HTERT RPE-1 (cell line): ENCODE measurements around the gene AHI1.
"Not testable (repeated sequence)": the region's sequence is repeated elsewhere in the genome, so short reads cannot be mapped to it uniquely, and the experiment has no call there.

Experiments
- in situ Hi-C: fragments of 300-500 bp; cut with MboI; formaldehyde crosslinking; loops from 4 replicates; pipeline ENCODE4 v1.14.3; 2020; ENCODE audit warnings: low sequenced_read_pairs

AHI1 gene

DNA sequence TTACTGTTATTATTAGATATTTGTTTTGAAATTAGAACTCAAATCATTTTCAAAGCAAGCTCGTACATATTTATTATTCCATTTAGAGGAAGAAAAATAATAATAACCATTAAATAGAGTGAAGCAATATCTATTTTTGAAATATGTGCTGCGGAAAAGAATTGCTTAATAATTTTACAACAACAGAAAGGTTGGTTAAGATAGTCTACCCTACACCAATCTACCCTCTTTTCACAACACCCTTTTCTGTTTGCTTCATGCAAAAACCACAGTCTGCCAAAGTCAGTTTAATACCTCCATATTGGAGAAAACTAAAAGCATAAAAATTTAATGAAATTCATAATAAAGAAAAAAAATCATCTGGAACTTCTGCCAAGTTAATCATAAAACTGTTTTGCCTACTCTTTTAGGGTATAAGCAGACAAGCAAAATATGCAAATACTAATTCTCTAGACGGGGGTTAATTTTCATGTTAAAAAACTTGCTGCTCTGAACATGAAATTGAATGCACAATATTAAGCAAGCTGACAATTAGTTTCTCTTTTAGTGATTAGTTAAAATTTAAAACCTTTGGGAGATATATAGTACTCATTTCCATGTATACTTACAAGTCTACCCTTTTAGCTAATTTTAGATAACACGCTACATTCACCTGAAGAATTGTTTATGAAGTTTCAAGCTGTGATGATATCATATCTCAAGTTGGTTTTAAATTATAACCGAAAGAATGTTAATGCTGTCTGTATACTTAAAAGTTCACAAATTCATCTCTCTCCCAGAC is 100.2 kb downstream of the AHI1 start:
- in situ Hi-C loops = no loop called here

DNA sequence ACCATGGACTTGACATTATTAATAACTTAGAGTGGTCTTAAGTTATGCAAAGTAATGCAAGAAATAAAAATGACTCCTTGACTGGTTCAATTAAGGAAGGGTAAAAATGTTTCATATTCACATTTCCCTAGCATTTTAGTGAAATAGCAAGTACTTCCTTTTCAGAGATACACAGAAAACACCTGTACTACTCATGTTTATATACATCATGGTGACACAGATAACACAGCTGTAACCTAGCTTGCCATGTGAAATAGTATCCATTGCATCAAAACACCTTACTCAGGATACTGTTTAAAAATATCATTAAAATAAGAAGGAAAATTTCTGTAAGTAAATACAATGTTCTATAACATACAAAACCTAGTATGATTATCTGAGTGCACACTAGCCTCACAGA is 102.4 kb downstream of the AHI1 start:
- in situ Hi-C loops = no loop called here

DNA sequence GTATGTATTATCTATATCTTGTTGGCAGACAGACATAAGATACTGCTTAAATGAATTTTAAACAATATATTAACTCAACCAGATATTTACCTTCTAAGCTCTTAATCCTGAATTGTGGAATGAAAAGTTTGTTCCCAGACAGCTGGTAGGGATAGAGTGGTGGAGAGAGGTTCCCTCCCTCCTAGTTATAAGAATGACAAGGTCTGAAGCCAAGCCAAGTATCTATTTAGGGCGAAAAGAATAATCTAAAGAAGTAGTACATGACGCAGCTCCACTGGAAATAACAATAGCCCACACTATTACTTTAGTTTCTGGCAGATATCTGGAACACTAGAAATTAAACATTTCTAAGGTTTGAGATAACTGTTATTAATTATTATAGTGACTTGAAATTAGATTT is 104.3 kb downstream of the AHI1 start:
- in situ Hi-C loops = no loop called here

DNA sequence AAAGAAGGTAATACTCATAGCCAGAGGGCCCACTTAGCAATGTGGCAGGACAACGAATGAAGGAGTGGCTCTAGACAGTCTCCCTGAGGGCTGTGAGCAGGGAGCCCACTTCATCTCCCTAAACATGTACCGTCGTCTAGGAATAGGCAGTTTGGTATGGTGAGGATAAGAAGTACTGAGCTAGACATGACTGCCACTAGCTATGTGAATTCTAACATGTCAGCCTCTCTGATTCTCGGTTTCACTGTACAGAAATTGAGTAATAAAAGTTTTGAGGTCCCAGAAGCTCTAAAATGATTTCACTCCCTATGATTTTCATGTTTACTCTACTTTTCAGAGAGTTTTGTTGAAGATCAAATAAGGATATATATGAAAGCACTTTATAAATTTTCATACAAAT is 107.1 kb downstream of the AHI1 start:
- in situ Hi-C loops = no loop called here

DNA sequence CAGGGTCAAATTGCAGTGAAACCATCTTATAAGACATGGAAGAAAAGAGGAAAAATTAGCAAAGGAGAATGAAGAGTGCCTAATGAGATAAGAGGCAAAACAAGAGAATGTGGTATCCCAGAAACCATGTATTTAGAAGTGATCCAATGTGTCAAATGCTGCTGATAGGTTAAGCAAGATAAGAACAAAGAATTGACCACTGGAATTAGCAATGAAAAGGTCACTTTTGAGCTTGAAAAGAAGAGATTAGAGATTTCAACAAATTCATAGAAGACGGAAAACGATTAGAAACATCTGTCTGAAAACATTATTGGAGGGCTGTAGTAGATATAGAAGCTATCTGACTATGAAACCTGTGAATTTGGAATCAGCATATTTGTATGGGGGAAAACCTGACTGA is 112.2 kb downstream of the AHI1 start:
- in situ Hi-C loops = no loop called here

DNA sequence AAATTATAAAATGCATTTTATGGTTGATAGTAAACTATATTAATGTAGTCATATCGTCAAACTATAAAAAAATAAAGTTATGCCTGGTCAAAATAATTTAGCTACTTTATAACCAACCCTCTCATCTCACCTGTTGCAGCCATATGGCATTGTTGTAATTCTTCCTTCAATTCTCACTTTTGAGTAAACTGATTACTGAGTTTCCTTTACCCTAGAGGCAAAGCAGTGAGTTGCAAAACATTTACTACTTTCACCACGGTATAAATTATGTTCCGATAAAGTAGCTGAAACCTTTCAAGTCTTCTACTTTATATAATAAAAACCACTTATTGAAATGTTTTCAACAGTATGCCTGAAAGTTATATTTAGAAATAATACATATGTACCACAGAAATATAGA is 113.8 kb downstream of the AHI1 start:
- in situ Hi-C loops = no loop called here

DNA sequence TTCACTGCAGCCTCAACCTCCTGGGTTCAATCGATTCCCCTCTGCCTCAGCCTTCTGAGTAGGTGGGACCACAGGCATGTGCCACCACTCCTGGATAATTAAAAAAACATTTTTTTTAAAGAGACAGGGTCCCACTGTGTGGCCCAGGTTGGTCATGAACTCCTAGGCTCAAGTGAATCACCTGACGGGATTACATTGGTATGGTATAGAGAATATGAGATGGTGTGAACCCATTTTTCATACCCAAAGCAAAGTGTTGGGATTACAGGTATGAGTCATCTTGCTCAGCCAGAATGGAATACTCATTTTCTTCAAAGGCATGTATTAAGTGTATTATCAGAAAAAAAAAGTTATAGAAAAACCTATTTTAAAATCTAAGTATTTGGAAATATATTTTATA is 114.2 kb downstream of the AHI1 start:
- in situ Hi-C loops = no loop called here

DNA sequence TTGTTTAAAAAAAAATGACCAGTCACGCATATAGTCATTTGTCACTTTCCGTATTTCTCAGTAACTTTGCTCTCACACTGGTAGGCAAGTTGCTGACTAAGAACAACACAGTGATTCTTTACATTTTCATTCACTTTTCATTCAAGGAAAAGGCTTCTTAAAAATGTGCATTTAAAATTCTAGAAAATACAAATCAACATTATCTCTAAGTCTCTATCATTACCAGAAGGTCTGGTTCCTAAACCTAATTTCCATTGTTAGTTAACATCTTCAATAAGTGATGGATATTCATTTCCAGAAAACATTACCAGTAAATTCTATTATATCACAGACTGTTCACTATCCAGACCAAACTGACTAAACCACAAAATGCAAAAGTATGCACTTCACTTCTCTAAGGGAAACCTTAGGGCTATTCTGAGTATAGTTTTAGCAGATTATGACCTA is 115.3 kb downstream of the AHI1 start:
- in situ Hi-C loops = no loop called here

DNA sequence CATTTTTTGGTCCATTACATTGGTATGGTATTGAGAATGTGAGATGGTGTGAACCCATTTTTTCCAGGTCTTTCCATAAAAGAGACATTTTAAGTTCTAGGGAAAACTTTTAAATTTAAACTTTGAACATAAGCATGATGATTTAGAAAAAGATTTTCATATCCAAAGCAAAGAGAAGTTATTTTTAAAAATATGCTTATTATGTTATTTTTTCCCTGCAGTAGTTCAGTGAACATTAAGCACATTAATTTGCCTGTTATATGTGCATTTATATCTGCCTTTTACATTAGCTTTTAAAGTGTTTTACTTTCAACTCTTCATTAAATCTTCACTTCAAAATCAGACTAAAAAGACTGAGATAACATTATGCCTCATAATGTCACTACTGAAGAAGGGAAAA is 116.7 kb downstream of the AHI1 start:
- in situ Hi-C loops = no loop called here

DNA sequence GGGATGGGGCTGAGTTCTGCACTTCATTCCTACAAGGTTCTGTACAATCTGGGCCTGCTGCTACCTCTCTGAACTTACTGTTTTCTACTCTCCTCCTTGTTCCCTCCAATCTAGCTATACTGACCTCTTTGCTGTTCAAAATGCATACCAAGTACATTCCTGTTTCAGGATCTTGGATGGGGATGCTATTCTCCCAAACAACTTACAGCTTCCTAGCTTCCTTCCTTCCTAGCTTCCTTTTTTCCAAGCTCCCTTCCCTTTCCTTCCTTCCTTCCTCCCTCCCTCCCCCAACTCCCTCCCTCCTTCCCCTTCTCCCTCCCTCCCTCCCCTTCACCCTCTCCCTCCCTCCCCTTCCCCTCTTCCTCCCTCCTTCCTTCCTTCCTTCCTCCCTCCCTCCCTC is 117.9 kb downstream of the AHI1 start:
- in situ Hi-C loops = no loop called here

DNA sequence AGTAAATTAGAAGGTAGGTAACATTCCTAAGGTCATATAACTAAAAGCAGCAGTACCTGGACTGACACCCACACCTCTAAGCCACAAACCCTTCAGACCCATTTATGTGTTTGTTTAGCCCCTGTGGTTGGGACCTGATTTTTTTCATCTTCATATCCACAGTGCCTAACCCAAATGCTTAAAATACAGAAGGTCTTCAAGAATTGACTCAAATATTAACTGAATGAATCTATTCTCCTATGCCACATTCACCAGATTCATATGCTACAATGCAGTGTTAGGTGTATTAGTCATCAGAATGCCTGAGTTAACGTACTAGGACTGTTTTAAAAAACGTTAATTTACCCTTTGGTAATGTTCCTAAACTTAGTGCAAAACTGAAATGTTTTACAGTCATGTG is 124.8 kb downstream of the AHI1 start:
- in situ Hi-C loops = no loop called here

DNA sequence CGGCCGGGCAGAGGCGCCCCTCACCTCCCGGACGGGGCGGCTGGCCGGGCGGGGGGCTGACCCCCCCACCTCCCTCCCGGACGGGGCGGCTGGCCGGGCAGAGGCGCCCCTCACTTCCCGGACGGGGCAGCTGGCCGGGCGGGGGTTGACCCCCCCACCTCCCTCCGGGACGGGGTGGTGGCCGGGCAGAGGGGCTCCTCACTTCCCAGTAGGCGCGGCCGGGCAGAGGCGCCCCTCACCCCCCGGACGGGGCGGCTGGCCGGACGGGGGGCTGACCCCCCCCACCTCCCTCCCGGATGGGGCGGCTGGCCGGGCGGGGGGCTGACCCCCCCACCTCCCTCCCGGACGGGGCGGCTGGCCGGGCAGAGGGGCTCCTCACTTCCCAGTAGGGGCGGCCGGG is 133.9 kb downstream of the AHI1 start:
- in situ Hi-C loops = not testable (repeated sequence)

DNA sequence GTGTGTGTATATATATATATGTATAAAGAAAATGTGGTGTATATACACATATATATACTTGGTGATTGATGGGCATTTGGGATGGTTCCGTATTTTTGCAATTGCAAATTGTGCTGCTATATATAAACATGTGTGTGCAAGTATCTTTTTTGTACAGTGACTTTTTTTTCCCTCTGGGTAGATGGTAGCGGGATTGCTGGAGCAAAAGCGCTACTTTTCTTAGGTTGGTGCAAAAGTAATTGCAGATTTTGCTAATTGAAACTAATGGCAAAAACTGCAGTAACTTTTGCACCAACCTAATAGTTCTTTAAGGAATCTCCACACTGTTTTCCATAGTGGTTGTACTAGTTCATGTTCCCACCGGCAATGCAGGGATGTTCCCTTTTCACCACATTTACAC is 135.4 kb downstream of the AHI1 start:
- in situ Hi-C loops = no loop called here

DNA sequence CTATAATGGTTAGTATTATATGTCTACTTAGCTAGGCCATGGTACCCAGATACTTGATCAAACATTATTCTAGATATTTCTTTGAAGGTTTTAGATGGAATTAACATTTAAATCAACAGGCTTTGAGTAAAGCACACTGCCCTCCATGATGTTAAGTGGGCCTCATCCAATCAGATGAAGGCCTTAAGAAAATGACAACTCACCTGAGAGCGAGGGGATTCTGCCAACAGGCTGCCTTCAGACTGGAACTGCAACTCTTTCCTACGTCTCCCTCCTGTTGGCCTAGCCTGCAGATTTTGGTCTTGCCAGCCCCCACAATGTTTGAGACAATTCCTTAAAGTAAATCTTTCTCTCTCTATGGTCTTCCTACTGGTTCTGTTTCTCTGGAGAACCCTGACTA is 137.3 kb downstream of the AHI1 start:
- in situ Hi-C loops = no loop called here

DNA sequence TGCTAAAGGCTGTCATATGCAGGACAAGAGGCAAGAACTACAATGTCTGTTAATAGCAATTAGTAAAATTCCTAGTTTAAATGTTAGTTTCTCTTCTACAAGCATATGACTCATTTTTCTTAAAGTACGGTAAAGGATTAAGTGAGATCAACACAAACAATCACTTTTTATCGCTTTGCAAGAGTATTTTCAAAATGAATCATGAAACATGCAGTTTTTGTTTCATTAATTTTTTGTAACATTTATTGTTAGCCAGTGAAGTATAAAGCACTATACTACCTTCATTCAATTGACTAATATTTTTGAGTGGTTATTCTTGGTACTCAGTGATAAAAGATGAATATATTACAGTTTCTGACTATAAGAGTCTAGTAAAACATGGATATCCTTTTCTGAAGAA is 138.6 kb downstream of the AHI1 start:
- in situ Hi-C loops = no loop called here

DNA sequence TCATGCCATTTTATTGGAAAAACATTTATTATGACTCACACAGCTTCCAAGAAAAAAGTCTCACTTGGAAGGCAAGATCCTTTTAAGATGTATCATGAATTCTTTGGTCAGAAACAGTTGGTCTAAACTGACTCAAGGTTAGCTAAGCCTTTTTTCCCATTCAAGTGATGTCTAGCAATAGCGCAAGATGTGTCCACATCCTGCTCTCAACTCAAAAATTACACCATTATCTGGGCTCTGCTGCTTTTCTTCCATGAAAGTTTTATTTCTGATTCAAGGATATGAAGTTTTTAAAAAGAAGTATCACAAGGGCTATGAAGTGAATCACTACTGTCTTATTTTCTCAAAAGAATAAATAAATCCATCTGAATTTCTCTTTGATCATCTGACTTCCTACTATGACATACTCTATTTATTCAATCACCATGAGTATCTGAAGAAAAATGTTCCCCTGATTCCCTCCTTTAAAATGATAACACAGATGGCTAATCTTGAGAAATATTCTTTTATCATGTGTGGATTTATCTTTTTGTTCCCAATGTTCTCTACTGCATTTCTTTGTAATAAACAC is 139.2 kb downstream of the AHI1 start:
- in situ Hi-C loops = no loop called here

DNA sequence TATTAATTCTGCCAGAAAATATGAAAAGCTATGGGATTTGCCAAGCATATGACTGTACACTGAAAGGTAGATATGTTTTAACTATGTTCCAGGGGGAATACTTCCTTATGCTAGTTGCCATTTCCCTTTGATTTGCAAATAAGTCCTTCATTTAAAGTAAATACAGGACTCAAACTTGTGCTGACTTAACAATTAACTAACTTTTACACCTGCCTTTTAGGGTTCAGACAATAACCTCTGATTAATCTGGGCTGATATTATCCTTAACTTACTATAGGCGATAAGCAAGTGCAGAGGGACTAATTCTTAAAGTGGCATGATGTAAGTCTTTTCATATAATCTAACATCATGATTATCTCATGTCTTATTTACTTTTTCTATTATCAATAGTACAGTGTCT is 143.1 kb downstream of the AHI1 start:
- in situ Hi-C loops = no loop called here

DNA sequence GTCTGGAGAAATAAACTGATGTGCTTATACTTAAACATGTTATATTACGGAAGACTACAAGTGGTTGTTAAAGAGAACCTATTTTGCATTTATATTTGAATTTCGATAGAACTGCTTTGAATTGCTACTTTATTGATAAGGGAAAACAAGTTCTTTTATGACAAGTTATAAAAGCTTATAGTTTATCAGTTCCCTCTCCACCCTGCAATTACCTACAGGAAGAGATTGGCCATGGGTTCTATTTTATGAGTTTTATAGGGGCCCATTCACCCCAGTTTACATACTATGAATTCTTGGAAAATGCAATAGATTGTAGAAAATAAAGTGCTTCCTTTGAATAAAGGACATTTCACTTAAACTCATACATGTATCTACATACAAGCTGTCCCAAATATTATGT is 144.4 kb downstream of the AHI1 start:
- in situ Hi-C loops = no loop called here

DNA sequence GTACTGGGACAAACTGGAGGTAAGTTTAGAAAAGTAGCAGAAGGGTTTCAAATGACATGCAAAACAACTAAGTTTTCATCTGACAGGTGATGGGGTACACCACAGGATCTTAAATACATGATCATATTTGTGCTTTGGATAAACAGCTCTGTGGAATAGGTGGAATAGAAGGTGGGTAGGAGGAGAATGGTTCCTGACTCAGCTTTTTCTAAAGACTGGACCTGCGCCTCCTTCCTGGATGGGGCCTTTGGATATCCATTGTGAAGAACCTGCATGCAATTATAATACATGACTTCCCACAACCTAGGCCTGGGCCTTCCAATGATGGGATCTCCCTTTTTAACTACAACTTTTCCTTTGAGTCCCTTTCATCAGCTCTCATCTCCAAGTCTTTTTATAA is 145.9 kb downstream of the AHI1 start:
- in situ Hi-C loops = no loop called here

DNA sequence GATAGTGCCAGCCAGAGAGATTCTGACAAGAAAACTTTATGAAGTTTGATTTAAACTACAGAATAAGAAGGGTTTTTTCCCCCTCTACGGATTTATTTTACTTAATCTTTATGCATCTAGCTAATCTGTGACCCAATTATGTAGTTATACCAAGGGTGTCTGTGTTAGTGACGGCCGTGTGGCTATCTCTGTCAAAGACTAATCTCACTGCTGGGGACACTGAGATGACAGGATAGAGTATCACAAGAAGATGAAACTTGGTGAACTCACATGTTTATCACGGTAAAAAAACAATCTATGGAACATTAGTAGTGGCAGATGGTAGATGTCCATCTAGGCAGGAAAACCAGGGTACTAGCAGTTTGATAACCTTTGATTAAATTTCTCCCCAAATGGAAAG is 149.7 kb downstream of the AHI1 start:
- in situ Hi-C loops = no loop called here

DNA sequence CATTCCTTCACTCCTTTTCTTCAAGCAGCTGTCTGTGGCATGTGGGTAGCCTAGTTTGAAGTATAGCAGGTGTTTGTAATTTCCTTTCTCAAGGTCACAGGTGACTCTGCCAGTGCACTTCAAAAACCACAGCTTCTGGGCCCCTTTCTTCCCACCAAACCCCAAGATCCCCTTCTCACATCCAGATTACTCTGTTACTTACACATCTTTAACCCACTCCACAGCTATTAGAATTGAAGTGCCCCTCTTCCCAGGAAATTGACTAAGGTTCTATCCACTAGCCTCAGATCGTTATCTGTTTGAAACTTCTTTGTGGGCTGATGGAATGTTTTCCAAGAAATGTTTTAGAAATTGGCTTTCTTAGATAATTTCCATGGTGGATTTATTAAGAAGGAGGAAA is 150.8 kb downstream of the AHI1 start:
- in situ Hi-C loops = no loop called here

DNA sequence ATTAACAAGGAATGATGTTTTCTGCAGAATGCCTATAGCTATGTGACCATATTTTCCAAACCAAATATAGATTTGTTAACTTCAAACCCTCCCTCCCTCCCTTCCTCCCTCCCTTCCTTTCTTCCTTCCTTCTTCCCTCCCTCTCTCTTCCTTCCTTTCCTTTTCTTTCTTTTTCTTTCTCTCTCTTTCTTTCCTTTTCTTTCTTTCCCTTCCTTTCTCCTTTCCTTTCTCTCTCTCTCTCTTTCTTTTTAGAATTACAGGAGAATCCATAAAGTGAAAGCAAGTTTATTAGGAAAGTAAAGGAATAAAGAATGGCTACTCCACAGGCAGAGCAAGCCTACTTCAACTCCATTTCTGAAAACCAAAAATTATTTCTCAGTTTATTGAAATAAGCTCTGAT is 153.0 kb downstream of the AHI1 start:
- in situ Hi-C loops = no loop called here

DNA sequence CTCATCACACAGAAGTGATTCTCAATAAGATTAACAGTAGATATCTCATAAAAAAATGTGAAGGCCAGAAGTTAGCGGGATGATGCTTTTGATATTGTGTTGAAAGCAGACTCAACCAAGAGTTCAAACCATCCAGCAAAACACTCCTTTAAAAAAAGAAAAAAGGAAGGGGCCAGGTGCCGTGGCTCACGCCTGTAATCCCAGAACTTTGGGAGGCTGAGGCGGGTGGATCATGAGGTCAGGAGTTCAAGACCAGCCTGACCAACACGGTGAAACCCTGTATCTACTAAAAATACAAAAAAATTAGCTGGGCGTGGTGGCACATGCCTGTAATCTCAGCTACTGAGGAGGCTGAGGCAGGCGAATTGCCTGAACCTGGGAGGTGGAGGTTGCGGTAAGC is 157.6 kb downstream of the AHI1 start:
- in situ Hi-C loops = not testable (repeated sequence)
